HEK293T (cell line): ENCODE results near the gene PITHD1.

Experiments
- ARNT ChIP-seq: fragments of 450-650 bp; IDR thresholded peaks from 2 replicates; pipeline ENCODE4 v1.6.1; 2017; ENCODE audit warnings: mild to moderate bottlenecking
- BHLHE40 ChIP-seq: fragments of 450-650 bp; IDR thresholded peaks from 2 replicates; pipeline ENCODE4 v1.6.1; 2016; ENCODE audit warnings: mild to moderate bottlenecking, moderate library complexity, borderline replicate concordance
- CTBP1 ChIP-seq: fragments of 450-650 bp; IDR thresholded peaks from 2 replicates; pipeline ENCODE4 v1.6.1; 2016; ENCODE audit warnings: borderline replicate concordance
- ELF4 ChIP-seq: fragments of 450-650 bp; IDR thresholded peaks from 2 replicates; pipeline ENCODE4 v1.6.1; 2017; ENCODE audit warnings: antibody characterized with exemption
- FOXA1 ChIP-seq: fragments of 450-650 bp; IDR thresholded peaks from 2 replicates; pipeline ENCODE4 v1.6.1; 2016; ENCODE audit warnings: mild to moderate bottlenecking
- FOXK2 ChIP-seq: fragments of 450-650 bp; IDR thresholded peaks from 2 replicates; pipeline ENCODE4 v1.6.1; 2016; ENCODE audit warnings: mild to moderate bottlenecking
- FOXM1 ChIP-seq: fragments of 450-650 bp; IDR thresholded peaks from 2 replicates; pipeline ENCODE4 v1.6.1; 2017; ENCODE audit warnings: mild to moderate bottlenecking, borderline replicate concordance
- SP1 ChIP-seq: fragments of 450-650 bp; IDR thresholded peaks from 2 replicates; pipeline ENCODE4 v1.6.1; 2017
- SUZ12 ChIP-seq: fragments of 450-650 bp; IDR thresholded peaks from 2 replicates; pipeline ENCODE4 v1.6.1; 2016; ENCODE audit warnings: mild to moderate bottlenecking
- ZNF384 ChIP-seq: fragments of 450-650 bp; IDR thresholded peaks from 2 replicates; pipeline ENCODE4 v1.6.1; 2016
- TF ChIP-seq, protein P1 (sequence below): fragments of 450-650 bp; IDR thresholded peaks from 2 replicates; pipeline ENCODE4 v1.6.1; 2016

DNA sequence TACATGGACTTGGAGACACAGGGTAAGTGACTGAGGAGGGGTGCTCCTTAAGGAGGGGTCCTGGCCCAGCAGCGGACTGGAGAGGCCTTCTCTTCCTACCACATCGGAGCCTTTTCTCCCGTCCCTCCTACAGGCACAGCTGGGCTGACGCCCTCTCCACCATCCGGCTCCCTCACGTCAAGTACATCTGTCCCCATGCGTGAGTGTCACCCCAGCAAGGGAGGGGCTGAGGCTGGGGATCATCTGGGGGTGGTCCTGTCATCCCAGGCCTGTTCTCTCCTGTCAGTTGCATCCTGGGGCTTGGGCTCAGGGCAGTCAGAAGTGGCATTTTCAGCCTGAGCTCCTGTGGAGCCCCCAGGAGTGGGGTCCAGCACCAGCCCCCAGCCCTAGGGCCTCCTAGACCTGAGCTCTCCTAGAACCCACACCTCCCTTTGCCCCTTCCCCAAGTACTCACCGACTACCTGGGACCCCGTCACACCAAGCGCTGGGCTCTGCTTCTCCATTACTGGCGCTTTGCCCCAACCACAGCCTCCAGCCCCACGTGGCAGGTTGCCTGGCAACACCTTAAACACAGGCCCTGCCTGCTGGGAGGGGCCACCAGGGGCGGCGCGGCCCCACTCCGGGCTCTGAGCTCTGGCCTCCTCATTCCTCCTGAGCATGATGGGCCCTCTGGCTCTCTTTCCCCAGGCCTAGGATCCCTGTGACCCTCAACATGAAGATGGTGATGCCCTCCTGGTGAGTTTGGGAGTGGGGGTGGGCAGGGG, 15.0 kb downstream of the PITHD1 start:
- TF ChIP-seq SP1 (no peak), FOXK2 (no peak), ARNT (no peak), FOXM1 (no peak), ZNF384 (no peak), SUZ12 (no peak), BHLHE40 (no peak), ELF4 (no peak), FOXA1 (no peak), CTBP1 (no peak)
- TF ChIP-seq, protein P1, sequence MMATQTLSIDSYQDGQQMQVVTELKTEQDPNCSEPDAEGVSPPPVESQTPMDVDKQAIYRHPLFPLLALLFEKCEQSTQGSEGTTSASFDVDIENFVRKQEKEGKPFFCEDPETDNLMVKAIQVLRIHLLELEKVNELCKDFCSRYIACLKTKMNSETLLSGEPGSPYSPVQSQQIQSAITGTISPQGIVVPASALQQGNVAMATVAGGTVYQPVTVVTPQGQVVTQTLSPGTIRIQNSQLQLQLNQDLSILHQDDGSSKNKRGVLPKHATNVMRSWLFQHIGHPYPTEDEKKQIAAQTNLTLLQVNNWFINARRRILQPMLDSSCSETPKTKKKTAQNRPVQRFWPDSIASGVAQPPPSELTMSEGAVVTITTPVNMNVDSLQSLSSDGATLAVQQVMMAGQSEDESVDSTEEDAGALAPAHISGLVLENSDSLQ = no peak
